A549 (cell line): ENCODE measurements around the gene CPNE7. TPM values are rescaled to one million over a fixed set of nuclear protein-coding genes. Genes with fewer than 3 reads are reported as not detected.

Source experiments
- ATAC-seq, 2 experiments: fragments of 200-7000 bp in 1 of 2; fragments of >200 bp in 1 of 2; cut with Nextera tagmentation in 1 of 2; cut with Tn5 transposase in 1 of 2; 3 replicates each; pipeline versions ENCODE4 v1.8.0 to v1.9.1; 2018 to 2020; ENCODE audit warnings: mild to moderate bottlenecking in 1 of 2, moderate library complexity in 1 of 2
- CTCF ChIA-PET: fragments of 300-600 bp; sonication (Branson Sonifier 250); formaldehyde crosslinking; extraction: SDS; loops from one replicate; lab custom pipeline; 2021; ENCODE audit warnings: antibody characterized with exemption, inconsistent platforms; lab: Yijun Ruan, JAX
- POLR2A ChIA-PET: fragments of 350-600 bp; formaldehyde crosslinking; extraction: SDS; loops from one replicate; lab custom pipeline; 2021; ENCODE audit warnings: antibody characterized with exemption, inconsistent platforms; lab: Yijun Ruan, JAX
- DNase-seq, 2 experiments: peaks; one replicate each; pipeline versions ENCODE4 v3.0.0 to v3.0.0-alpha.2; 2011 to 2016; ENCODE audit warnings: low read depth in 1 of 2, low spot score in 1 of 2
- FAIRE-seq: peaks from 2 replicates; lab custom pipeline; 2011; peaks lifted over from hg19 to GRCh38; lab: Jason Lieb, UNC
- H3K27ac ChIP-seq, 2 experiments: fragments of >200 bp; sonication (Bioruptor Twin); formaldehyde crosslinking; 3 replicates each; pipeline ENCODE4 v1.5.1; 2016 to 2017
- H3K4me1 ChIP-seq: fragments of >200 bp; sonication (Bioruptor Twin); formaldehyde crosslinking; 3 replicates; pipeline ENCODE4 v1.6.1; 2016
- H3K4me2 ChIP-seq: fragments of >200 bp; sonication (Bioruptor Twin); formaldehyde crosslinking; 3 replicates; pipeline ENCODE4 v1.6.1; 2016
- H3K4me3 ChIP-seq: fragments of >200 bp; sonication (Bioruptor Twin); formaldehyde crosslinking; 3 replicates; pipeline ENCODE4 v1.5.1; 2016
- H3K9me3 ChIP-seq: fragments of >200 bp; sonication (Bioruptor Twin); formaldehyde crosslinking; 3 replicates; pipeline ENCODE4 v1.6.1; 2016
- ATOH8 ChIP-seq: fragments of 250-450 bp; sonication (Bioruptor Pico); IDR thresholded peaks from 2 replicates; pipeline ENCODE4 v1.5.0; 2020; ENCODE audit warnings: low read depth, mild to moderate bottlenecking, moderate library complexity
- BHLHE40 ChIP-seq: IDR thresholded peaks from 2 replicates; pipeline ENCODE4 v1.6.1; 2012; ENCODE audit warnings: low read depth, low read length, inconsistent platforms
- CBX8 ChIP-seq: fragments of 200-600 bp; sonication (generic); IDR thresholded peaks from 2 replicates; pipeline ENCODE4 v1.6.1; 2016
- E2F6 ChIP-seq: IDR thresholded peaks from 2 replicates; pipeline ENCODE4 v1.6.1; 2012; ENCODE audit warnings: low read depth, borderline replicate concordance
- EHF ChIP-seq: fragments of 250-450 bp; sonication (Bioruptor Pico); IDR thresholded peaks from 2 replicates; pipeline ENCODE4 v1.5.0; 2020; ENCODE audit warnings: mild to moderate bottlenecking
- EHMT2 ChIP-seq: fragments of 200-600 bp; sonication (generic); IDR thresholded peaks from 2 replicates; pipeline ENCODE4 v1.6.1; 2016; ENCODE audit warnings: antibody characterized with exemption, low read depth, mild to moderate bottlenecking, moderate library complexity
- FOSL2 ChIP-seq, 2 experiments: fragments of 450-650 bp in 1 of 2; fragments of >200 bp in 1 of 2; sonication (Bioruptor Twin) in 1 of 2; formaldehyde crosslinking; IDR thresholded peaks; 2 replicates each; pipeline versions ENCODE4 v1.5.0 to v1.6.1; 2016 to 2020; ENCODE audit warnings: mild to moderate bottlenecking in 1 of 2, moderate library complexity in 1 of 2
- GATA3 ChIP-seq: IDR thresholded peaks from 2 replicates; pipeline ENCODE4 v1.6.1; 2012; ENCODE audit warnings: borderline replicate concordance
- HOXB5 ChIP-seq: fragments of 250-450 bp; sonication (Bioruptor Pico); IDR thresholded peaks from 2 replicates; pipeline ENCODE4 v1.5.0; 2020; ENCODE audit warnings: mild to moderate bottlenecking, moderate library complexity
- JUN ChIP-seq, 2 experiments: fragments of >200 bp; sonication (Bioruptor Twin); formaldehyde crosslinking; IDR thresholded peaks; 2 replicates in 1 of 2; 3 replicates in 1 of 2; pipeline ENCODE4 v1.6.1; 2016 to 2017
- KDM5A ChIP-seq: fragments of 200-600 bp; sonication (generic); IDR thresholded peaks from 2 replicates; pipeline ENCODE4 v1.6.1; 2016; ENCODE audit warnings: antibody characterized with exemption, mild to moderate bottlenecking
- NPAS2 ChIP-seq: fragments of 250-450 bp; sonication (Bioruptor Pico); IDR thresholded peaks from 2 replicates; pipeline ENCODE4 v1.8.0; 2022; ENCODE audit warnings: mild to moderate bottlenecking, moderate library complexity, borderline replicate concordance
- PBX3 ChIP-seq: IDR thresholded peaks from 2 replicates; pipeline ENCODE4 v1.6.1; 2012
- PHF8 ChIP-seq: fragments of 200-600 bp; sonication (generic); IDR thresholded peaks from 2 replicates; pipeline ENCODE4 v1.6.1; 2016; ENCODE audit warnings: low read depth, mild to moderate bottlenecking, antibody characterized with exemption, moderate library complexity, borderline replicate concordance
- POLR2AphosphoS2 ChIP-seq: conservative IDR thresholded peaks from 2 replicates; pipeline ENCODE4 v1.6.1; 2012; ENCODE audit warnings: low read length, improper control_type of control experiment, inconsistent platforms
- RAD21 ChIP-seq, 2 experiments: fragments of >200 bp in 1 of 2; sonication (Bioruptor Twin) in 1 of 2; formaldehyde crosslinking in 1 of 2; IDR thresholded peaks in 1 of 2; conservative IDR thresholded peaks in 1 of 2; 2 replicates in 1 of 2; 3 replicates in 1 of 2; pipeline ENCODE4 v1.6.1; 2012 to 2018; ENCODE audit warnings: inconsistent platforms in 1 of 2
- REST ChIP-seq: fragments of 200-600 bp; sonication (generic); IDR thresholded peaks from 2 replicates; pipeline ENCODE4 v1.6.1; 2016; ENCODE audit warnings: antibody characterized with exemption, mild to moderate bottlenecking, moderate library complexity
- RNF2 ChIP-seq: fragments of 200-600 bp; sonication (generic); IDR thresholded peaks from 2 replicates; pipeline ENCODE4 v1.6.1; 2016; ENCODE audit warnings: low read depth, mild to moderate bottlenecking, antibody characterized with exemption, moderate library complexity, borderline replicate concordance
- SMC3 ChIP-seq: fragments of >200 bp; sonication (Bioruptor Twin); formaldehyde crosslinking; IDR thresholded peaks from 3 replicates; pipeline ENCODE4 v1.6.1; 2018; ENCODE audit warnings: inconsistent platforms
- TFCP2L1 ChIP-seq: fragments of 250-450 bp; sonication (Bioruptor Pico); IDR thresholded peaks from 2 replicates; pipeline ENCODE4 v1.5.0; 2021; ENCODE audit warnings: mild to moderate bottlenecking
- USF2 ChIP-seq: fragments of 450-650 bp; IDR thresholded peaks from 2 replicates; pipeline ENCODE4 v1.6.1; 2014; ENCODE audit warnings: antibody characterized with exemption
- ZSCAN20 ChIP-seq: fragments of 250-450 bp; sonication (Bioruptor Pico); IDR thresholded peaks from 2 replicates; pipeline ENCODE4 v1.8.0; 2022; ENCODE audit warnings: mild to moderate bottlenecking, moderate library complexity
- WGBS: methylation state at CpG from one replicate; pipeline ENCODE4 v1.1.6; 2017; ENCODE audit errors: missing lambda C conversion rate; 5-methylcytosine and 5-hydroxymethylcytosine counted together
- polyA plus RNA-seq, 4 experiments: library from polyadenylated mRNA; depleted of rRNA in 3 of 4; stranded (reverse); fragments of >200 nt; fragmentation: RNase III in 1 of 4; extraction: RNeasy Plus Mini Kit Qiagen cat#74134 plus additional on column Dnase treatment in 1 of 4; gene quantifications; 2 replicates in 3 of 4; 3 replicates in 1 of 4; pipeline ENCODE4 v1.2.3, GENCODE V29; 2011 to 2017

Gene CPNE7
- polyA plus RNA-seq, 2 of the 4 experiments (the other 2 are of a cell fraction) = 22.8 to 45.2 TPM

- ATAC-seq = no peak
- CTCF ChIA-PET = interaction anchor here (0.7 to 4.7 kb wide), 3 partner anchors 7 to 207 kb away, joined by 3 to 41 read pairs (median 3); no protein-coding TSS in a partner anchor
- H3K27ac ChIP-seq = no peak overlapping the region
- WGBS = 95% methylated on average over 16 of the region's 16 CpGs
- TF ChIP-seq CBX8 (no peak), EHMT2 (no peak), POLR2AphosphoS2 (no peak), GATA3 (no peak), BHLHE40 (no peak)
- H3K9me3 ChIP-seq = no peaks in the 10 kb centered on the region
- DNase-seq = no peak
- no peak overlapping the region for H3K4me3 ChIP-seq
- H3K4me2 ChIP-seq = no peak overlapping the region
- POLR2A ChIA-PET = no interaction called here
- FAIRE-seq = no peak
- peaks cover 18% of the 10 kb centered on the region for H3K4me1 ChIP-seq
Observed at GRCh38 chr16:89555265-89555664, 20.3 kb upstream of the CPNE7 start.

GRCh38 chr16:89555780-89556179, 19.8 kb upstream of the CPNE7 start:
- ATAC-seq = no peak

More at GRCh38 chr16:89555780-89556179, 19.8 kb upstream of the CPNE7 start:
- Histone ChIP-seq H3K4me3 (no peak overlapping the region), H3K4me2 (no peak overlapping the region), H3K27ac (no peak overlapping the region), H3K4me1 (peaks cover 18% of the 10 kb centered on the region), H3K9me3 (no peaks in the 10 kb centered on the region)
- DNase-seq (no peak), FAIRE-seq (no peak)
- 88% methylated on average over 11 of the region's 13 CpGs for WGBS
- ChIA-PET CTCF (interaction anchor here (1.3 to 4.7 kb wide), 2 partner anchors 8 to 60 kb away, joined by 3 to 41 read pairs; no protein-coding TSS in a partner anchor), POLR2A (no interaction called here)
- TF ChIP-seq RAD21 (conservative IDR thresholded peaks at IDR 0.05 in 1 of 2, IDR thresholded peaks at IDR 0.05 in 1 of 2) = no peak
- no peak for TF ChIP-seq NPAS2 (CRISPR knock-in tag)
- no peak for TF ChIP-seq ZSCAN20 (CRISPR knock-in tag)
- no peak for TF ChIP-seq HOXB5
- no peak for TF ChIP-seq PHF8
- no peak for TF ChIP-seq EHMT2
- no peak for TF ChIP-seq REST
- TF ChIP-seq KDM5A = no peak
- TF ChIP-seq JUN (IDR thresholded peaks at IDR 0.05) = no peak
- no peak for TF ChIP-seq ATOH8 (CRISPR knock-in tag)
- no peak for TF ChIP-seq USF2
- no peak for TF ChIP-seq PBX3
- no peak for TF ChIP-seq E2F6
- no peak for TF ChIP-seq SMC3
- TF ChIP-seq RNF2 = no peak
- no peak for TF ChIP-seq FOSL2 (IDR thresholded peaks at IDR 0.05)
- no peak for TF ChIP-seq FOSL2 (CRISPR knock-in tag; IDR thresholded peaks at IDR 0.05)
- no peak for TF ChIP-seq TFCP2L1 (CRISPR knock-in tag)
- TF ChIP-seq EHF (CRISPR knock-in tag) = no peak
